Loucy (cell line): ENCODE data around the gene SPRY4.

Experiments used
- H2AFZ ChIP-seq: fragments of 200-600 bp; sonication (generic); 2 replicates; pipeline ENCODE4 v1.6.0; 2016; ENCODE audit warnings: antibody characterized with exemption, mild to moderate bottlenecking, low read length, moderate library complexity
- H3F3A ChIP-seq: fragments of 200-600 bp; 2 replicates; pipeline ENCODE4 v1.6.0; 2016; ENCODE audit warnings: antibody characterized with exemption, low read depth, mild to moderate bottlenecking
- H3K27me3 ChIP-seq: fragments of 200-600 bp; sonication (generic); 2 replicates; pipeline ENCODE4 v1.6.1; 2014; ENCODE audit warnings: low read length, mild to moderate bottlenecking; ENCODE audit not compliant: insufficient read depth, poor library complexity, severe bottlenecking
- H3K36me3 ChIP-seq: fragments of 200-600 bp; sonication (generic); 2 replicates; pipeline ENCODE4 v1.6.1; 2016; ENCODE audit warnings: low read length; ENCODE audit not compliant: insufficient read depth
- H3K4me1 ChIP-seq: fragments of 200-600 bp; sonication (generic); 2 replicates; pipeline ENCODE4 v1.5.1; 2014; ENCODE audit warnings: low read length, mild to moderate bottlenecking; ENCODE audit not compliant: insufficient read depth, poor library complexity, severe bottlenecking
- H3K4me2 ChIP-seq: fragments of 200-600 bp; sonication (generic); 2 replicates; pipeline ENCODE4 v1.6.0; 2014; ENCODE audit warnings: antibody characterized with exemption, low read length, low read depth, mild to moderate bottlenecking; ENCODE audit not compliant: poor library complexity, severe bottlenecking
- H3K4me3 ChIP-seq: fragments of 200-600 bp; sonication (generic); 2 replicates; pipeline ENCODE4 v1.5.1; 2014; ENCODE audit warnings: low read length, mild to moderate bottlenecking, mixed read lengths; ENCODE audit not compliant: poor library complexity, severe bottlenecking
- H3K79me2 ChIP-seq: fragments of 200-600 bp; sonication (generic); 2 replicates; pipeline ENCODE4 v1.6.1; 2014; ENCODE audit warnings: low read length; ENCODE audit not compliant: insufficient read depth
- H3K9ac ChIP-seq: fragments of 200-600 bp; sonication (generic); 2 replicates; pipeline ENCODE4 v1.6.0; 2014; ENCODE audit warnings: mild to moderate bottlenecking, low read depth, low read length, moderate library complexity; ENCODE audit not compliant: poor library complexity, severe bottlenecking
- H3K9me2 ChIP-seq: fragments of 200-600 bp; sonication (generic); replicated peaks from 2 replicates; pipeline ENCODE4 v1.6.1; 2016; ENCODE audit warnings: low read depth, low read length, mixed read lengths
- H3K9me3 ChIP-seq: fragments of 200-600 bp; sonication (generic); 2 replicates; pipeline ENCODE4 v1.6.1; 2014; ENCODE audit warnings: mild to moderate bottlenecking, antibody characterized with exemption, low read length, low read depth; ENCODE audit not compliant: insufficient read depth
- H4K20me1 ChIP-seq: fragments of 200-600 bp; sonication (generic); 2 replicates; pipeline ENCODE4 v1.6.0; 2014; ENCODE audit warnings: antibody characterized with exemption, low read length, mild to moderate bottlenecking; ENCODE audit not compliant: insufficient read depth, poor library complexity, severe bottlenecking
- CTCF ChIP-seq: fragments of 200-600 bp; sonication (generic); conservative IDR thresholded peaks from 2 replicates; pipeline ENCODE4 v1.5.1; 2014; ENCODE audit warnings: mild to moderate bottlenecking, antibody characterized with exemption, low read length
- EZH2phosphoT487 ChIP-seq: fragments of 200-600 bp; IDR thresholded peaks from 2 replicates; pipeline ENCODE4 v1.6.1; 2018; ENCODE audit warnings: antibody characterized with exemption, mild to moderate bottlenecking, moderate library complexity, borderline replicate concordance

SPRY4 gene

DNA sequence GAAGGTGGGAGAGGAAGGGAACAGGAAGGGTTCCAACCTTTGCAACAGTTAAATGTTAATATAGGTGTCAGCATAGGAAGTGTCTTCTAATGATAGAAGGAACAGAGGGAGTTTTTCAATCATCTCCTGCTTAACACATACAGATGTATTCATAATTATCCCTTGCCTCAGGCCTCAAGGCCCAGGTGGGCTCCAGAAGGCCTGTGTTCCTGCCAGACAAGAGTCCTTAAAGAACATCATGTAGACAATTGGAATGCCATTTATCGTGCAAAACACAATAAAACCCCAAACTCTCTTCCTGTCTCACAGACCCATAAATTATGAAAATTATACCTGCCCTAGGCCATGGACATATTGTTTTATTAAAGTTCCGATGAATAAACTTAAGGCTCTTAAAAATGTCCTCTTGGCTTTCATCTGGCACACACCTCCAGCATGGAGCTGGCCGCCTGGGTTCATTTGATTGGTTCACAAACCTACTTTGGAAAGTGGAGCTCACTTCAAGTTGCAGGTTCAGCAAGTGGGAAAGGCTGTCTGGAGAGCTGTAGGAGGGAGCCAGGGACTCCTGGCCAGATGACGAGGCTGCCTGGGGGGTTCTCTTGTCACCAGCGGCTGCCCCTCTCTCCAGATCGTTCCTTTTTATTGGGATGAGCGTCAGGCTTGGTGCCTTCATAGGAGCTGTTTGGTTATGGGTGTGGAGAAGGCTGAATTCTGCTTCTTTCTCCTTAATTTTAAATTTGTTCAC, 17.5 kb downstream of the SPRY4 start:
- H4K20me1 ChIP-seq: no peaks in the 10 kb centered on the region
- no peaks in the 10 kb centered on the region for H3F3A ChIP-seq

GRCh38 chr5:142306077-142306502, 18.7 kb downstream of the SPRY4 start:
- no peaks in the 10 kb centered on the region for H3F3A ChIP-seq
- H2AFZ ChIP-seq: no peak overlapping the region
- no peaks in the 10 kb centered on the region for H3K4me1 ChIP-seq
- no peak overlapping the region for H3K4me2 ChIP-seq
- H3K9me2 ChIP-seq: no peaks in the 10 kb centered on the region
- TF ChIP-seq EZH2phosphoT487 (no peak), CTCF (no peak)
- H3K27me3 ChIP-seq: no peaks in the 10 kb centered on the region
- H3K4me3 ChIP-seq: no peak overlapping the region
- no peaks in the 10 kb centered on the region for H4K20me1 ChIP-seq
- no peaks in the 10 kb centered on the region for H3K79me2 ChIP-seq
- H3K36me3 ChIP-seq: no peaks in the 10 kb centered on the region
- no peak overlapping the region for H3K9ac ChIP-seq
- no peaks in the 10 kb centered on the region for H3K9me3 ChIP-seq

More for the DNA sequence above, 17.5 kb downstream of the SPRY4 start:
- Histone ChIP-seq H3K9me3 (no peaks in the 10 kb centered on the region), H3K4me1 (no peaks in the 10 kb centered on the region), H3K36me3 (no peaks in the 10 kb centered on the region), H3K4me2 (no peak overlapping the region), H3K9ac (no peak overlapping the region), H3K79me2 (no peaks in the 10 kb centered on the region), H3K4me3 (no peak overlapping the region), H2AFZ (no peak overlapping the region), H3K27me3 (no peaks in the 10 kb centered on the region), H3K9me2 (no peaks in the 10 kb centered on the region)
- no peak for TF ChIP-seq EZH2phosphoT487
- TF ChIP-seq CTCF: no peak

DNA sequence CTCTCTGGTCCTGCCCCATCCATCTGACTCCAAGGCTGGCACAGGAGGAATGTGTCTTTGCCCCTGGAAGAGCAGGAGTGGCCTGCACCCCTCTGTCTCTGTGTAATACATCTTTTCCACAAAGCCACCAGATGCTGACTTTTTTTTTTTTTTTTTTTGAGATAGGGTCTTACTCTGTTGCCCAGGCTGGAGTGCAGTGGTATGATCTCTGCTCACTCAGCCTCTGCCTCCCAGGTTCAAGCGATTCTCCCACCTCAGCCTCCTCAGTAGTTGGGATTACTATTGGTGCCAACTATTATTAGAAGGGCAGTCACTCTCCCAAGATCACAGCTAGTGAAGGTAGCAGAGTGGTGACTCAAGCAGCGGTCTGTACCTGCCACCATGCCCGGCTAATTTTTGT, 19.6 kb downstream of the SPRY4 start:
- H3F3A ChIP-seq: no peaks in the 10 kb centered on the region
- TF ChIP-seq CTCF (no peak), EZH2phosphoT487 (no peak)
- no peaks in the 10 kb centered on the region for H3K9me2 ChIP-seq
- no peaks in the 10 kb centered on the region for H3K27me3 ChIP-seq
- H3K4me1 ChIP-seq: no peaks in the 10 kb centered on the region
- no peaks in the 10 kb centered on the region for H4K20me1 ChIP-seq
- no peaks in the 10 kb centered on the region for H3K36me3 ChIP-seq
- H3K4me2 ChIP-seq: no peak overlapping the region
- no peak overlapping the region for H3K9ac ChIP-seq
- H2AFZ ChIP-seq: no peak overlapping the region
- no peaks in the 10 kb centered on the region for H3K9me3 ChIP-seq
- H3K79me2 ChIP-seq: no peaks in the 10 kb centered on the region
- H3K4me3 ChIP-seq: no peak overlapping the region
